Hematopoietic multipotent progenitor cell (in vitro differentiated cells): Measurements from ENCODE around the gene ZBTB20. TPM values are rescaled to one million over a fixed set of nuclear protein-coding genes. Genes with fewer than 3 reads are reported as not detected.

ENCODE experiments used
- DNase-seq, 3 donors: peaks; one replicate each; pipeline ENCODE4 v3.0.0-alpha.2; 2011 to 2015; ENCODE audit warnings: low read depth in 2 of 3, low spot score in 2 of 3
- total RNA-seq: library from RNA; depleted of rRNA; stranded (reverse); fragments of >200 nt; gene quantifications from one replicate; pipeline ENCODE4 v1.2.3, GENCODE V29; 2012

The ZBTB20 gene
- total RNA-seq, 1 donor, result 78.4 TPM

DNA sequence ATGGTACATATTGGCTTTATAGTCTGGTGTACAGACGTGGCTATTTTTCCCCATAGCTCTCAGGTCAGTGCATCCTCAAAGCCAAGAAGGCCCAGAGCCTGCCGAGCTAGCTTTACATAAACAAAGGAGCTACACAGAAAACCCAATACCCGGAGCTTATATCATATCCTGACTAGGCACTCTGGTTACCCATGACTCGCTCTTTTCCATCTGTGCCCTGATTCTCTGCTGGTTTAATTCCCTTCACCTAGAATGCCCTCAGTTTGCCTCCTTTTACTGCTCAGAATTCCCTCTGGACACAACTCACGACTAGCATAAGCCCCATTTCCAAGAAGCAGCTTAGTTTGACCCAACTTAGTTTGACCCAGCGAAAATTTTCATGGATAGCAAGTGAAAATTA lies 742.5 kb downstream of the ZBTB20 start:
- DNase-seq, result no peak

DNA sequence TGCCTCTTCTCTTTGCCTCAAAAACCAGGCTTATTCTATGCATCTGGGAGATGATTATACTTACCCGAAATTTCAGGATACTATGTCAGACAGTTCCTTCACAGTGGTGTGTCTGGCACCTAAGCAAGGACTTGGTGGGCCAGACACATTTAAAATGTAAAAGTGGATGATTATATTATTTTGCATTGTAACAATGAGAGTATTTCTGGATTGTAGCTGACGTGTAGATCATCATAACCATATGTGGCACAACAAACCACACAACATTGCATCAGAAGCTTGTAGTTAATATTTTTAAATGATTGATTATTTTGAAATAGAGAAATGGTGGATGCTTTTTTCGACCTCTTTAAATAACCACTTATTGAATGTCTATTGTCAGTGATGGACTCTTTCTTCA lies 744.2 kb downstream of the ZBTB20 start:
- DNase-seq, result no peak

DNA sequence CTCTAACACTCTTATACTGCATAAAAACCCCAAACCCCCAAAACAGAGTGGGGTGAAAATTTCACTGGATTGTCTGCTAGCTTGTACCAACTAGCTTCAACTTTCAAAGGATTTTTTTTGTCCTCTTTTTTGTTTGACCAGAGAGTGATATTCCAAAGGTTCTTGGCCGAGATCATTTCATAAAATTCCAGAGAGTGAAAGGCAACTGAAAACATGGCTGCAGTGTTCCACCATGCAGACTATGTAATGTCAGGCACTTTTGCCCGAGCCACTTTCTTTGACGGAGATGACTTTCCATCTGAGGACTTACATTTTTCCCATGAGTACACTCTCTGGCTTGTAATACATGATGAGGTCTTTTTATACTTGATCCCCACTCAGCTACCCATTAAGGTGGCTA lies 745.7 kb downstream of the ZBTB20 start:
- DNase-seq, result no peak

DNA sequence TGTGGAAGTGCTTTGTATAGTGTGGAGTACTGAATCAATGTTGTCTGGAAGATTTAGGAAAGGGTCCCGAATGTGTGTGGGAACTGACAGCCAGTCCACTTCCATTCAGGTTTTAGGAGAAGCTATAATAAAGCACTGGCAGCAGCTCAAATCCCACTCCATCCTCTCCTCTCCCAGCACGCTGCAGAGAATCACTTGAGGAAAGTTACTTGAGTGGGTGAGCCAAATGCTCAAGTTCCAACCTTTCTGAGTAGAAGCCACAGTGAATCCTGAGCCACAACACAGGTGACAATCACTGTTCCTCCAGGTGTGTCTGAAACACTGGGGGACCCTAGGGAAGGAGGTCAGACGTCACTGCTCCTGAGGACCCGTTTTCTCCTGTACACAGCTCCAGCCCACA lies 746.7 kb downstream of the ZBTB20 start:
- no peak for DNase-seq

DNA sequence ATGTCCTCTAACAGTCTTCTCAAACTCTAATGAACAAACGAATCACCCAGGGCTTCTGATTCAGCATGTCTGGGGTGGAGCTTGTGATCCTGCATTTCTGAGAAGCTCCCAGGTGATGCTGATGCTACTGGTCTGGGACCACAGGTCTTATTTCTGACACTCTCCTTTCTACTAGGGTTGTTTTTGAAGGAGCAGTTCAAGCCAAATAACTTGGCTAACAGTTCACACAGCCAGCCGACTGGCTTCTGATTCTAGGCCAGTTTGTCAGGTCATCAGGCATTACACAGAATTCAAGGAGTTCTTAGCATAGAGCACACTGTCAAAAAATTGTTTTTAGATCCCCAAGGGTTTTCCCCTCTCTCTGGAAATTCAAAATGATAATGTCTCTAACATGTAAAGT lies 752.5 kb downstream of the ZBTB20 start:
- no peak for DNase-seq

DNA sequence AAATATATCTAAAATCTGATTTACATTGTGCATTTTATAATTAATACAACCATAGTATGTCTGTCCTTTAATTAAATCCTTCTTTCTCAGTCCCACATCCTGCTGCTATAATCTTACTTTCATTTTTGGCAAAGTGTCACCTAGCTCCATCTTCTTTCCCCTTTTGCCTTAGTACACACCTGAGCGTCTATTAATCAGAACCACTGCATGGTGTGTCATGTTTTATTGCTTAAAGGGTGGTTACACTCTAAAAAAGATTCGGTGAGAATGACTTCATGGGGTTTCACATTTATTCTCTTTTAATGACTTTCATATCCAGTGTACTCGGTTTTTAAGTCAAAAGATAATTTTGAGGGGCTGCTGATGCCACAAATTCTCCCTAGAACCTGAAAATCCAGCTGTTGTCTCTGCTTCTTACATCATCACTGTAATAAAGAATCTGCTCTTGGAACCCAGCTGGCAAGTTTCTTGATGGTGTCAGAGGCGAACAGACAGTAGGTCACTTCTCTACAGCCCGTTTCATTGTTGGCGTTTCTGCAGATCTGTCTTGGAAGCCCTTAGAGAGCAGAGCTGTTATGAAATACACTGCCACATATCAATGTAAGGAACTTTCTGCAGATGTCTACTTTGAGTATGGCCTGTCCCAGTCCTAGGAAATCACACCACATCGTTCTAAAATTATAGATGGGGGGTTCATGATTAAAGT lies 753.6 kb downstream of the ZBTB20 start:
- no peak for DNase-seq

DNA sequence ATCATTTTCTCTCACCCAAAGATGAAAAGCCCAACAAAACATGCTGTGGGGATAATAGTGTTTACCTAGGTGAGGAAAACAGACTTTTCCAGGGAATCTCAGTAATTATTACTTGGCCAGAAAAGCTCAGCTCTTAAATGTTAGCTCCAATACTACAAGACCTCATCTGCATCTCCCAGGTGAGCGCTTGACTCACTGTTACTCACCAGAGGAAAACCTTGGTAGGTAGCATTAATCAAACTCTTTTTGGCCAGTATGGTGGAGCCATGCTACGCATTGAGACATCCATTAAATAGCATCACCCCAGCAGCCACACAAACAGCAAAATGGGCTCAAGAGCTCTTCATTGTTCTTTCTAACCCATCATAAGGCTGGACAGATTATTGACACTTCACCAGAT lies 754.3 kb downstream of the ZBTB20 start:
- no peak for DNase-seq

DNA sequence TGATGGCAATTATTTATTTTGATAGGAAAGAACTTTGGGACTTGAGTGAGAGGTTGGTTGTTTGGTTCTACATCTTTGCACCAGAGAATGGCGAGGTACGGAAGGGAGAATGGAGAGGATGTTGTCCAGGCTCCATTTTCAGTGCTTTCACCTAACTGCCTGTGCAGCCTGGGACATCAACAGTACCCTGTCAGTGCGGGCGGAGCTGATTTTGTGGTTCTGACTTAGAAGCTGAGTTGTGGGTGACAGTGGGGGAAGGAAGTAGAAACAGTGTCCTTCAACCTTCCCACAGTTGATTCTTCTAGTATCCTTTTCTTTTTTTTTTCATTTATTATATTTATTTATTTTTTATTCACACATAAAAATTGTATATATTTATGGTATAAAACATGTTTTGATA lies 757.9 kb downstream of the ZBTB20 start:
- DNase-seq, result no peak

DNA sequence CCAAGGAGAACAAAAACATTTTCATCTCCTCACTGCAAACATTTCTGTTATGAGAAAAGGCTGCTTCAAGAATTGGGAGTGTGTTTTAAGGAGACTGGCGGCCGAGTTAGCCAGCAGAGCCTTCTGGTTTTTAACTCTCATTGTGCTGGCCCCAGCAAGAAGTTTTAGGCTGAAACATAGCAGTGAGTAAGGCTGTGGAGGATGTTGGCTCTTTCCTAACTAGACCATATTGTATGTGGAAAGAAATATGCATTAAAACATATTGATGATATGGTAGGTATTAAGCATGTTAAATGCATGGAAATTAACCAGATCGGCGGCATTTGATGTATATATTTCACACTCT lies 762.6 kb downstream of the ZBTB20 start:
- peak in 1 of 3 donors; percentile 4 for DNase-seq

DNA sequence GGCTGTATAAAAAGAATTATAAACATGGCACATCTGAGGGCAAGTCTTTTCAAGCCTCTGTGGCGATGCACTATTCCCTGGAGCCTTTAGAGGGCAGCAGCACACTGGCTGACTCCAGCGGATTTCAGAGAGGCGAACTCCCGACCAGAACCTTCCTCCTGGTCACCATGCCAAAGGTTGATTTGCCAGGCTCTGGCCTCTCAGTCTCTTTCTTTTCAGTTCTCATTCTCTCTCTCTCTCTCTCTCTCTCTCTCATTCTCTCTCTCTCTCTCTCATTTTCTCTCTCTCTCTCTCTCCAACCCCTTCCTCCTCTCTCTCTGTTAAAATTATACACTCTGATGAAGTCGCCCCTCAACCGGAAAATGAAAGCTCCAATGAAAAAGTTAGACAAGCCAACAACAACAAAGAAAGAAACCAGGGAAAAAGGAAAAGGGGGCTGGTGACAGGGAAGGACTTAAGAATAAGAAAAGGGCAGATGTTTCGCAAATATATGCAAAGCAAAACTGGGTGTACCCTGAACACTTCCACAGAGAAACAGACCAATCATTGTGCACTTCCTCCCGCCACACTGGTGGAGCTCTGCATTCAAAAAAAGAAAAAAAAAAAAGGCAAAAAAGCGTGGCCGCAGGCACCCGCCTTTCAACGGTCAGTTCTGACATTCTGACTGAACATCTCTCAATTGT lies 763.1 kb downstream of the ZBTB20 start:
- peak; percentile 16 to 76 (median 50) for DNase-seq

DNA sequence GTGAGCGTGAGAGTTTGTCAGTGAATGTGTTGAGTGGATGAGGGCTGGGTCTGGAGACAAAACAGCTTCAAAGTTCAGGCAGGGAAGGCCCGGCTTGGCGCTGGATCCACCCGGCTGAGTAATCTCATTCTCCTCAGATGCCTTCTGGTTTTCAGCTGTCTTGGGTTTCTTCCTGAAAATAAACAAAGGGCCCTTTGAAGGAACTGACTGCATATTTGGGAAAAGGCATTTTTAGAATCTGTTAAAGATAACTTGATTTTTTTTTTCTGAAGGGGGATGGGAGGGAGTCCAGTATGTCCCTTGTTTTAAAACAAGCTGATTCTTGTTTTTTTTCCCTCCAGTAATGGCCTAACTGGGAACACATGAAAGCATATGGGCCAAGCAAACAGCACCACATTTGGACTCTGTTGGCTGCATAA lies 766.8 kb downstream of the ZBTB20 start:
- DNase-seq, result no peak

DNA sequence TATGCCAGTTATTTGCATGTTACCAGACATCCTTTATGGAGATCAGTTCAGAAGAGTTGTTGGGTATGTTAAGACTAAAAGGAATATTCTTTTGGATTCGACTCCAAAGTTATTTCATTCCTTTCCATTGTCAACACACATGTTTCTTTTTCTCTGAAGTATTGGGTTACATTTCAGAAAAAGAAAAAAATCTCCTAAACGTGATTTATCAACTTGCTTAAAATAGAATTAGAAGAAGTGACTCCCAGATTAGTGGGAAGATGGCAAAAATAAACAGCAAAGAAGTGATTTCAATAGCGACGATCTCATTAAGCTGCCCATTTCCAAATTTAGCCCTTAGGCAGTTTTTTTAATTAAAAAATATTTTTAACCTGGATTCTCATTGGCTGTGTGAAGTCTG lies 767.8 kb downstream of the ZBTB20 start:
- DNase-seq, result no peak

DNA sequence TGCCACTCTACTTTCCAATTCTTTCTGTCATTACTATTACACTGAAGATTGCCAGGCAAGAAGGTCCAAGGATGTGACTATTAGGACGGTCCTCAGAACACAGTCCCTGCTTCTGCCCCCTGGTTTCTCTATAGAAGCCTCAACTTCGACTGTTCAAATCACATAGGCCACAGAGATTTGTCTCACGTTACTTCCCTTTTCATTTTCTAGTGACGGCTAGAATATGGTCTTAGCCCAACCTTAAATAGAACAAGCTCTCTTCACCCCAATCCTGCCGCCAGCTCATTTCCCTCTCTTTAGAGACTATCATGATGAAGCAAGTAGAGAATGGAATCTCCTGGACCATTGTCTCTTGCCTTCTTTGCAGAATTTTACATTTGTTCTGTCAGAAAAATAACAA lies 768.3 kb downstream of the ZBTB20 start:
- DNase-seq, result no peak

DNA sequence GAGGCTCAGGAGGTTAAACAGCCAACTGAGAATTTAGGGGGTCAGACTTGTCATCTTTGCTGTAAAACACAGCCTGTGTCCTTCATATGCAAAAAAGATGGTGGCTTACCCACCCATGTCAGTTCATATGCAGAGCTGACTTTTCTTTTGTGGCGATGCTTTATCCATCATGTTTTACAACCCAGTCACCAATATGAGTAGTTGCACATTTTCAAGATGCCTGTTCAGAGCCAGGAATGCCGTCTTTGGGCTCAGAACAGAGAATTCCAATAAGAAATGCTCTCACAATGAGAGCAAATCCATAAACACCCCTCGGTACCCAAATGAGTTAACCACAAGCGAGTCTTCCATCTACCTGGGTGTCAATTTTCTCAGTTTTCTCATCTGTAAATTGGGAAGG lies 769.7 kb downstream of the ZBTB20 start:
- DNase-seq, result no peak

DNA sequence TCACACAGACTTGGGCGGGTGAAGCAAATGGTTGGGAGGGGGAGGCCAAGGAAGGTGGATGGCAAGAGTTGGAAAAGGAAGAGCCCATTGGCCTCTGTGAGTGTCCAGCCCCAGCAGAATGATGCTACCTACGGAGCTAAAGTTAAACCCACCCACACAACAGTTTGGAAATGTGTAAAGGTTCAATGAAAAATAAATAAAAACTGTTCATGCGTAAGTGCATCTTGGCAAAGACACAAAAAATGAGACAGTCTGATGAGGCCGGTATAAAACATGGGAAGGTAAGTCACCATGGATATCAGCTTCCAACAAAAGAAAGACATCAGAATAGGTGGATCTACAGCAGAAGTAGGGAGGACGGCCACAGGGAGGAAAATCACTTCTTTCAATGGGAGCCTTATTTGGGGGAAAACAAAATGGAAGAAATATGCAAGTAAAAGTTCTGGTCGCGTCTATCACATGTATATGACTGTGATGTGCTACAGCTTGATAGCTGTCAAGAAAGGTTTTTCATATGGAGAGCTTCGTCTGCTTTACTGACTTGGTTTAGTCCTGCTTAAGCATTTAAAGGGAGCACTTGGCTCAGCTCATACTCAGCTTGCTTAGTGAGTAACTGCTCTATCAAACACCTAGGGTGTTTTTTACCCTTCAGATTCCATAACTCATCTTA lies 770.4 kb downstream of the ZBTB20 start:
- no peak for DNase-seq

DNA sequence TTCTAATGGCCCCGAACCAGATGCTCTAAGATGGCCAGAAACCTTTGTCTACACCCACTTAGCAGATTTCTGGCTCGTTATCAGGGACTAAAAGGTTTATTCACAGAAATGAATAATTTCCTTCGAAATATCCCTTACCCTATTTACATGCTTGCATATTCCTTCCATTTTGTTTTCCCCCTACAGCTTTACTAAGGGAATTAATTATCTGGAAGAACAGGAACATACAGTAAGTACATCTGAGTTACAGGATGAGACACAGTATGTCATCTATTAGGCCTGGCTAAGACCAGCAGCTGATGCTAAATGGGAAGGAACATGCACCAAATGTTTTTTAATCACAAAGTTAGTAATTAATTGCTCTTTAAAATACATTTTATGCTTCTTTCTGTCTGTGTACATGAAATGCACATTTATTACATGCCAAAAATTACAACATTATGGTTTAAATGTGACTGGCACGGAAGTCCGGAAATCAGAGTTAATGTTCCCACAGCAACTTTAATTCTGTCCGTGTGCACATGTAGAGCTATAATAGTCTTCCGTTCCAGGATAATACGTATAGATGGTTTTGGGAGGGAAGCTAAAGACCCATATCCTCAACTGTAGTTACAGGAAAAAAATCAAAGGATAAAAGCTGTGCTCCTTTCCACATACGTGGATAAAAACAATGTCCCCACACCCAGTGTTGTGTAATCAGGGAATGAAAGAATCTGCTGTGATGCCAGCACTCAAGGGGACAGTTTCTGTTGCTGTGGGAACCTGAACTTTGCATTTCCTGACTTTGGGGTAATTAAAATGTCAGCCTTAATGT lies 771.3 kb downstream of the ZBTB20 start:
- no peak for DNase-seq

DNA sequence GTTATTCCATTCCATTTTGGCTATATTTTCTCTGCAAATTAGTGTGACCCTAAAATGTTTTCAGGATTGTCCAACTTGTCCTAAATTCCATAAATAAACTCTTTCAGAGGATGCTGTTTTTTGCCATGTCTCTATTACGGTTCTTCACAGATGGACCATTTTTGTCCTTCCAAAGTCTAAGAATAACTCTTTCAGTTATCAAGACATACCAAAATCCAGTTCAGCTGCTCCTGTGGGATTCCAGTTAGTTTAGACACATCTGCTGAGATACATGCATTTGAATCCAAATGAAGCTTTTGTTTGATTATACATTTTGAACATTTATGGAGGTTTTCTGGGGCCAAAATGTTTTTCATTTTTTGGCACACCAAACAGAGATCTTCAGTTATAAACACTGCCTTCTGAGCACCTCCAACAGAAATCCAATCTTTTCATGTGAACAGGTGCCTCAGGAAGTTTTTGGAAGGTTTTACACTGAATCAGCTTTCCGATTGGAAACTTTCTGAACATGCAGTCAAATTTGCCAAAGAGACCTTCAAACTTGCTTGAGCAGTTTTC lies 772.6 kb downstream of the ZBTB20 start:
- DNase-seq, result no peak

DNA sequence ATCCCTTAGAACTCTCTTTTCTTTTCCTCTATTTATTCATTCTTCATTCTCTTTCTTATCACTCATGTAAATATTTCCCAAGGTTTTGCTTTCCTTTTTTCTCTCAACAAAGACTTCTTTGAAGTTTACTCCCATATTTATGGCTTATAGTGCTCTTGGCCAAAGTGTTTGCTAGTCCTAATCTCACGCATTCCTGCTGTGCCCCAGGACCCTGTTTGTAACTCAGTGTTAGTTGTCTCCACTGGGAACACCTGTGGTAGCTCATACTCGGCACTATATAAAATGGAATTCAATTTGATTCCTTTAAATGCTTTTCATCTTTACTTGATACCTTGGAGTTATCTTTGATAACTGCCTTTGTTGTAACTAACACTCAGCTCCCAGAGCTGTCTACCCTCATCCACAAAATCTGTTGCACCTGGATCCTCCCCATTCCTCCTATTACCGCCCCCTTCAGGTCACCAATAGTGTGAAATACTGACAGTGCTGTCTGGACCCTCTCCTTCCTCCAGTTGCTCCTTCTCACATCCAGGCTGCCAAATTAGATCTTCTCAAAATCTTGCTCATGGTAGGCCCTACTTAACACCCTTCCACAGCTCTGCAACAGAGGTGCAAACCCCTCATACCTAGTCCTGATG lies 776.4 kb downstream of the ZBTB20 start:
- no peak for DNase-seq

DNA sequence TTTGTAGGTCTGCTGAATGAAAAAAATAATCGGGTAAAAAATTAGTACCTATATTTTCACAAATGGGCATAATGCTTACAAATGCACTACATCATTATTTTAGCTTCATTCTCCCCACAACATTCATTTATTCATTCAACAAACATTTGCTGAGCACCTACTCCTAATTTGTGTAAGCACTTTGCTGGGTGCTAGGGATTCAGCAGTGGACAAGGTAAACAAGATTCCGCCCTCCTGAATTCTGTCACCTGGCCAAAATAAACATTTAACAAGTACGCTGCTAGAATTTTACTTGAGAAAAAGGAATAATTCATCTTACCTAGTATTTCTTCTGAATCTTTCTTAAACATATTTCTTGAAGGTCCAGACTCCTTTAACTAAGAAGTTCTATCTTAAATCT lies 781.2 kb downstream of the ZBTB20 start:
- DNase-seq, result no peak

DNA sequence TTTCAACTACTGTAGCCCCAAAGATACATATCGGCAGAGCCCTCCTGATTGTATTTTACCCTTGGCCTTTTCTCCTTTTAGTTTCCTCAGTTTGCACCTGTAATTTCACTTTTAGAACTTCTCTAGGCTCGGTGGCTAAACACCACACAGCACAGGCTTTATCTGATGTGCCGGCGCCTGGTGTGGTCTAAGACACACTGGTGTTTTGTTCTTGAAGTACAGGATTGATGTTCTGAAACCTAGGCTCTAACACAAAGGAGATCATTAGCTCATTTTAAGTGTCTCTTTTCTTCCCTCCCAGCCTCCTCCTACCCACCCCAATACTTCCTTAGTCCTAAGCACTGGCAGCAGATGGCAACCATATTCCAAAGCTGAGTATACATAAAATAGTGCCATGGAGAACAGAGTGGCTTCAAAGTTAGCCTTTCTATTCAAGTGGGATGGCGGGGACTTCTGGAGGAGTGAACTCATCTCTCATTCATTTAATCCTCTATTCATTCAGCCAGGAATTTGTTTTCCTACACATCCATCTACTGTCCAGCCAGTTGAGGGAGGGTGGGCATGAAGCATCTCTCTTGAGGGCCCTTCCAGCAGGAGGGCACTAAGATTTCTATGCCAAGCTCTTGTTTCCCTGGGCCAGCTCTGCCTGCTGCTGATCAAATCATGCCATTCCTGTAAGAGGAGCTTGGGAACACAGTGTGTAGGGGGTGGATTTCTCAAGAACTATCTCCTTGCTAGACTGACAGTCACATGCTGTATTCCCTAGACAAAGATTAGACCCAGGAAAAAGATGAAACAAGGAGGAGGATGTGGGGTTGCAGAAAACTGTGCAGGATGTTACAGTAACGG lies 782.1 kb downstream of the ZBTB20 start:
- DNase-seq, result no peak
